Measurements from ENCODE around the gene GGT7. TPM values are rescaled to one million over a fixed set of nuclear protein-coding genes. Genes with fewer than 3 reads are reported as not detected.

GGT7 gene
- total RNA-seq, 1 donor = 12.7 TPM

DNA sequence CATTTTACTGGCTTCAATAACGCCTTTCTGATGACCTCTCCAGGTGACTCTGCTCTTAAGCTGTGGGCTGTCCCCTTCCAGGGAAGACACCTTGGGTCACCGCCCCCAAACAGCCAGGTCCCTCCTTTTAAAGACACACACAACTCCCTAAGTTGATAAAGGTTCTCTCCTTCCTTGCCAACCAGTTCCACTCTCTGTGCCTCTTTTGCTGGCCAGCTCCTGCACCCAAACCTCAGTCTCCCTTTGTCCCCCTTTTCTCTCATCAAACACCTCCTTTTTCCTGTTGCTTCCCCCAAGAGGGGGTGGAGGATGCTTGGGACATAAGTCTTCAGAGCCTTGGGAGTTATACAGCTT is 48.2 kb downstream of the GGT7 start:
- H3K9me3 ChIP-seq (ENCODE audit: low read depth, low read length) = no peaks in the 10 kb centered on the region
- H3K4me2 ChIP-seq (ENCODE audit: insufficient read depth, low read length) = peak overlapping the region; percentile 99
- peak; percentile 86 for DNase-seq (ENCODE audit: insufficient read length, low spot score, missing footprints)
- no peak for TF ChIP-seq CTCF (IDR thresholded peaks at IDR 0.05; ENCODE audit: extremely low read depth, low read depth, low read length)
- no peaks in the 10 kb centered on the region for H3K36me3 ChIP-seq (ENCODE audit: insufficient read depth, low read length)
- peak overlapping the region; percentile 99 for H3K4me3 ChIP-seq (ENCODE audit: insufficient read depth, low read length)
- H4K20me1 ChIP-seq (ENCODE audit: insufficient read depth, low read length) = peaks cover 49% of the 10 kb centered on the region
- H3K79me2 ChIP-seq (ENCODE audit: insufficient read depth, low read length) = peaks cover 57% of the 10 kb centered on the region
- peaks cover 14% of the 10 kb centered on the region for H3K4me1 ChIP-seq (ENCODE audit: insufficient read depth, low read length)
- peak overlapping the region; percentile 79 for H3K27ac ChIP-seq (ENCODE audit: low read depth, low read length)
- peak overlapping the region; percentile 93 for H2AFZ ChIP-seq (ENCODE audit: low read length)
- H3K27me3 ChIP-seq (ENCODE audit: insufficient read depth, low read length) = no peaks in the 10 kb centered on the region

DNA sequence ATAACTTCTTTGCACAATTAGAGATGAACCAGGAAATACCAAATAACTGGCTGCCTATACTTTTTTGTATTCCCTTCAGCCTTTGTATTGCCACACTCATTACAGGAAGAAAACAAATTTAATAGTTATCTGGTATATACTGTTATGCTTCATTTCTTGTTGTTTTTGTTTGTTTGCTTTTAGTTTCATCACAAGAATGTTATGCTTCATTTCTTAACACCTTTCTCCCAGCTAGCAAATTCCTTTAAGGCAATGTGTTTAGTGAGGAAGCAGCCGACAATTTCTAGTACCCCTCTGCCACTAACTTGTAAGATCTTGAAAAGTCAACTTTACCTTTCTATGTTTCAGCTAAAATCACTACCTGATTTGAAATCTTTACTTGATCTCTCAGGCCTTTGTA is 48.6 kb downstream of the GGT7 start:
- H3K27ac ChIP-seq (ENCODE audit: low read depth, low read length) = peak overlapping the region; percentile 79
- peak overlapping the region; percentile 99 for H3K4me3 ChIP-seq (ENCODE audit: insufficient read depth, low read length)
- no peak overlapping the region for H2AFZ ChIP-seq (ENCODE audit: low read length)
- no peak for DNase-seq (ENCODE audit: insufficient read length, low spot score, missing footprints)
- peaks cover 53% of the 10 kb centered on the region for H4K20me1 ChIP-seq (ENCODE audit: insufficient read depth, low read length)
- H3K27me3 ChIP-seq (ENCODE audit: insufficient read depth, low read length) = no peaks in the 10 kb centered on the region
- H3K4me1 ChIP-seq (ENCODE audit: insufficient read depth, low read length) = peaks cover 14% of the 10 kb centered on the region
- no peaks in the 10 kb centered on the region for H3K36me3 ChIP-seq (ENCODE audit: insufficient read depth, low read length)
- no peaks in the 10 kb centered on the region for H3K9me3 ChIP-seq (ENCODE audit: low read depth, low read length)
- peaks cover 61% of the 10 kb centered on the region for H3K79me2 ChIP-seq (ENCODE audit: insufficient read depth, low read length)
- H3K4me2 ChIP-seq (ENCODE audit: insufficient read depth, low read length) = peak overlapping the region; percentile 99
- TF ChIP-seq CTCF (IDR thresholded peaks at IDR 0.05; ENCODE audit: extremely low read depth, low read depth, low read length) = no peak

GRCh38 chr20:34820805-34821578 is 51.7 kb downstream of the GGT7 start:
- Histone ChIP-seq H3K36me3 (ENCODE audit: insufficient read depth, low read length) (no peaks in the 10 kb centered on the region), H3K4me3 (ENCODE audit: insufficient read depth, low read length) (no peak overlapping the region), H3K9me3 (ENCODE audit: low read depth, low read length) (no peaks in the 10 kb centered on the region), H4K20me1 (ENCODE audit: insufficient read depth, low read length) (peaks cover 80% of the 10 kb centered on the region), H3K27ac (ENCODE audit: low read depth, low read length) (no peak overlapping the region), H3K79me2 (ENCODE audit: insufficient read depth, low read length) (peaks cover 91% of the 10 kb centered on the region), H3K4me1 (ENCODE audit: insufficient read depth, low read length) (peaks cover 14% of the 10 kb centered on the region), H3K4me2 (ENCODE audit: insufficient read depth, low read length) (no peak overlapping the region), H3K27me3 (ENCODE audit: insufficient read depth, low read length) (no peaks in the 10 kb centered on the region), H2AFZ (ENCODE audit: low read length) (no peak overlapping the region)
- TF ChIP-seq CTCF (IDR thresholded peaks at IDR 0.05; ENCODE audit: extremely low read depth, low read depth, low read length) = no peak
- DNase-seq (ENCODE audit: insufficient read length, low spot score, missing footprints) = no peak

DNA sequence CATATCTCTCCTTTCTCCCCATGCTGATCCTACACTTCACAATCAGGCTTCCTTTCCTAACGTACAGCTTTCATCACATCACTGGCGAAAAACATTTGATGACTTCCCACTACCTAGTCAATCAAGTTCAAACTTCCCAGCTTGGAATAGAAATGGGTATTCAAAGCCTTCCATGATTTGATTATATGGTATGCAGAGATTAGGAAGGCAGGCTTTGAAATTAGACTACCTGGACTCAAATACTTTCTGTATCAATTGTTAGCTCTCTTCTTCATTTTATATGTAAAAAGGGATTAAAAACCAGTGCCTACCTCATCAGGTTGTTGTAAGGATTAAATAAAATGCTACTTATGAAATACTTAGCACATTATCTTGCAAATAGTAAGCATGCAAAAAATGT is 54.9 kb downstream of the GGT7 start:
- Histone ChIP-seq H2AFZ (ENCODE audit: low read length) (no peak overlapping the region), H3K79me2 (ENCODE audit: insufficient read depth, low read length) (peaks cover 100% of the 10 kb centered on the region), H4K20me1 (ENCODE audit: insufficient read depth, low read length) (peaks cover 74% of the 10 kb centered on the region), H3K4me3 (ENCODE audit: insufficient read depth, low read length) (no peak overlapping the region), H3K4me2 (ENCODE audit: insufficient read depth, low read length) (no peak overlapping the region), H3K27ac (ENCODE audit: low read depth, low read length) (no peak overlapping the region), H3K27me3 (ENCODE audit: insufficient read depth, low read length) (no peaks in the 10 kb centered on the region), H3K36me3 (ENCODE audit: insufficient read depth, low read length) (no peaks in the 10 kb centered on the region), H3K9me3 (ENCODE audit: low read depth, low read length) (no peaks in the 10 kb centered on the region), H3K4me1 (ENCODE audit: insufficient read depth, low read length) (peaks cover 3% of the 10 kb centered on the region)
- no peak for DNase-seq (ENCODE audit: insufficient read length, low spot score, missing footprints)
- TF ChIP-seq CTCF (IDR thresholded peaks at IDR 0.05; ENCODE audit: extremely low read depth, low read depth, low read length) = no peak
